GM12864 (cell line): ENCODE data around the gene LAPTM5.
"Not testable (repeated sequence)": the region's sequence is repeated elsewhere in the genome, so short reads cannot be mapped to it uniquely, and the experiment has no call there.

ENCODE experiments used
- DNase-seq: peaks from one replicate; pipeline ENCODE4 v3.0.0-alpha.2; 2011; ENCODE audit warnings: low read depth
- H3K4me3 ChIP-seq: 2 replicates; pipeline ENCODE4 v1.5.1; 2011; ENCODE audit warnings: mild to moderate bottlenecking, low read depth, low read length, control low read depth
- TF ChIP-seq, protein P1 (sequence below): IDR thresholded peaks from 2 replicates; pipeline ENCODE4 v1.5.1; 2011; ENCODE audit warnings: low read depth, mild to moderate bottlenecking, moderate library complexity, low read length, control low read depth, inconsistent platforms; ENCODE audit errors: missing control alignments

LAPTM5 gene

DNA sequence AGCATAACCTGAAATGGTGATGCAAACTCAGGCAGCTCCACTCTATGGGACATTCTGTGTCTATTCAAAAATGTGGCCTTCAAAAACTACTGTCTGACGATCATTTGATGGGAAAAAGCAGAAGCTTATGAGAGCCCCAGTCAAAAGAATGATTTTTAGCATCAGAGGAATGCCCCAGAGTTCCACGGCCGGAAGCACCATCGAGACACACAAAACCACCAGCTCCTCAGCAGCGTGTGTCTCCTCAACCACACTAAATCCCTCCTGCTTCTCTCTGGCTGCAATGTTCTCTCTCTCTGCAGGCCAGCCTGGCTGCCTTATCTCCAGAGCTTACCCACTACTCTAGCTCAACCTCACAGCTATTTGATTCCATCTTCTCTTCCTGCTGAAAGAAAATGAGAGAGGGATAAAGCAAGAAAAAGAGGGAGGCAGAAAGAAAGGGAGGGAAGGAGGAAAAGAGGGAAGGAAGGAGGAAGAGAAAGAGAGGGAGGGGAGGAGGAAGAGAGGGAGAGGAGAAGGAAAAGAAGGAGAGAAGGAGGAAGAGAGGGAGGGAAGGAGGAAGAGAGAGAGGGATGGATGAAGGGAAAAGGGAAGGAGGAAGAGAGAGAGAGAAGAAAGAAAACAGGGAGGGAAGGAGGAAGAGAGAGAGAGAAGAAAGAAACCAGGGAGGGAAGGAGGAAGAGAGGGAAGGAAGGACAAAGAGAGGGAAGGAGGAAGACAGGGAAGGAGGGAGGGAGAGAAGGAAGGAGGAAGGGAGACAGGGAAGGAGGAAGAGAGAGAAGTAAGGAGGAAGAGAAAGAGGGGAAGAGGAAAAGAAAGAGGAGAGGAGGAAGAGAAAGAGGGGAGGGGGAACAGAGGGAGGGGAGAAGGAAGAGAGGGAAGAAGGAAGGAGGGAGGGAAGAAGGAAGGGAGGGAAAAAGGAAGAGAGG is 33.5 kb upstream of the LAPTM5 start:
- no peak overlapping the region for H3K4me3 ChIP-seq
- no peak for DNase-seq
- TF ChIP-seq, protein P1, sequence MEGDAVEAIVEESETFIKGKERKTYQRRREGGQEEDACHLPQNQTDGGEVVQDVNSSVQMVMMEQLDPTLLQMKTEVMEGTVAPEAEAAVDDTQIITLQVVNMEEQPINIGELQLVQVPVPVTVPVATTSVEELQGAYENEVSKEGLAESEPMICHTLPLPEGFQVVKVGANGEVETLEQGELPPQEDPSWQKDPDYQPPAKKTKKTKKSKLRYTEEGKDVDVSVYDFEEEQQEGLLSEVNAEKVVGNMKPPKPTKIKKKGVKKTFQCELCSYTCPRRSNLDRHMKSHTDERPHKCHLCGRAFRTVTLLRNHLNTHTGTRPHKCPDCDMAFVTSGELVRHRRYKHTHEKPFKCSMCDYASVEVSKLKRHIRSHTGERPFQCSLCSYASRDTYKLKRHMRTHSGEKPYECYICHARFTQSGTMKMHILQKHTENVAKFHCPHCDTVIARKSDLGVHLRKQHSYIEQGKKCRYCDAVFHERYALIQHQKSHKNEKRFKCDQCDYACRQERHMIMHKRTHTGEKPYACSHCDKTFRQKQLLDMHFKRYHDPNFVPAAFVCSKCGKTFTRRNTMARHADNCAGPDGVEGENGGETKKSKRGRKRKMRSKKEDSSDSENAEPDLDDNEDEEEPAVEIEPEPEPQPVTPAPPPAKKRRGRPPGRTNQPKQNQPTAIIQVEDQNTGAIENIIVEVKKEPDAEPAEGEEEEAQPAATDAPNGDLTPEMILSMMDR: no peak

DNA sequence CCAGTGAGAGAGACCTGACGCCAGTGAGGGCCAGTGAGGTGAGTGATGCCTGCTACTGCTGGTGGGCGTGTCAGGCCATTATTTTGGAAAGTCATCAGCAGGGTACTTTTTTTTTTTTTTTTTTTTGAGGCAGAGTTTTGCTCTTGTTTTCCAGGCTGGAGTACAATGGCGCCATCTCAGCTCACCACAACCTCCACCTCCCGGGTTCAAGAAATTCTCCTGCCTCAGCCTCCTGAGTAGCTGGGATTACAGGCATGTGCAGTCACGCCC is 32.6 kb upstream of the LAPTM5 start:
- not testable (repeated sequence) for H3K4me3 ChIP-seq, DNase-seq

DNA sequence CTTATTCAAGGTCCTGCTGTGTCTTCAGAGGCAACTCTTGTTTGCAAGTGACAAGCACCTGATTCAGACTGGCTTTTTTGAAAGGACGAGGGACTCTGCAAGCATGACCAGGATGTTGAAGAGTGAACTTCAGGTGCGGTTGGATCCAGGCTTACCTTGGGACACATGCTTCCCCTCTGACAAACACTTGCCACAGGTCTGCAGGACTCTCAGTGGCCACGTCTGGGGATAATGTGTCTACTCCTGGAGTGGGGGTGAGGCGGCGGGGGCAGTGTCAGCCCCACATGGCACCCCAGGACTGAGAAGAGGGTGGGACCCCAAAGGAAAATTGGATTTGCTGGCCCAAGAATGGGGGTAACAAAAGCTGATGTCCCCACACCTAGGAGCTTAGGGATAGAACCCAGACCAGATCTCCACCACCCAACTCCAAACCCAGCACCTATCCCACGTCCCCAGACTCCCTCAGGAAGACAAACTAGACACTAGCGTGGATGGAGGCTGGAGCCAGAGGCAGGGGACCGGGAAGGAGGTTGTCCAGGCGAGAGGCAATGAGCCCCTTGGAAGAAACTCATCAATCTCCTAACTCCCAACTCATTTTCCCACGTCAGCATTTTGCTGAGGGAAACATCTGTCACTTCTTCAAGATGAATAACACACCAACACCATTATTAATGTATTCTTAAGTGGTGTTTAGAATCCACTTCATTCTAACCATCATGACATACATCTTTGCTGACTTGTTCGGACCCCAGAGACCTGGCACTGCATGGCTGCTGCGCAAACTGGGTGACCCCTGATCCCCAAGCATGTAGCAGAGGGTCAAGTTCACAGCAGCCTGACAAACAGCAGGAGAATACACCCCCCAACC is 32.0 kb upstream of the LAPTM5 start:
- no peak for DNase-seq
- TF ChIP-seq, protein P1: no peak
- no peak overlapping the region for H3K4me3 ChIP-seq

DNA sequence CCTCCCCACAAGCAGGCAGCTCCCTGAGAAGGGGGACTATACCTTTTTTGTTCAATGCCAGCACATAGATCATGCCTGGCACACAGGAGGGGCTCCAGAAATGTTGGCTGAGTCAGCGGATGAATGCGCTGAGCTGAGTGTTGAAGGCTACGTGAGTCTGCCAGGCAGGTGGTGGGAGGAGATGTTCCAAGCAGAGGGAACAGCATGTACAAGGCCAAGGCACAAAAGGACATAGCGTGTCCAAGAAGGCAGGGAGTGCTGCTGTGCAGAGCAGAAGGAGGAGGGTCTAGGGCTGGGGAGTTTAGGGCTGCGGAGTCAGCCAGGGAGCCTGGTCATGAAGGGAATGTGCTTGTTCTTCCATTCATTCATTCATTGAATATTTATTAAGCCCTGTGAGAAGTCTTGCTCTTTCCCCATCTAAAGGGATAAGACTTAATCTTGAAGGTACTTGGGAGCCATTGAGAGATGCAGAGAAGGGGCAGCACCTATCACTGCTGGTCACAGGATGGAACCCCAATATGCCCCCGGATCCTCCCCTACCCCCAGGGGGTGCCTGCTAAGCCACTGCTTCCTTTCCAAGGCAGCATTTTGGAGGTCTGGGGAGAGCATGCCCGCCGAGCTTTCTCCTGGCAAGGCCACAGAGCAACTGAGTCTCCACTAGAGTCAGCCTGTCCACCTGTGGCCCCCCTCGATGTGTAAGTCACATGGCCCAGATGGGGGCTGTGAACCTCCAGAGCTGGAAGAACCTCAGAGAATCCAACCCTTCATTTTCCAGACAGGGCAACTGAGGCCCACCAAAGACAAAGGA is 31.2 kb upstream of the LAPTM5 start:
- DNase-seq: no peak
- H3K4me3 ChIP-seq: no peak overlapping the region
- TF ChIP-seq, protein P1: no peak

DNA sequence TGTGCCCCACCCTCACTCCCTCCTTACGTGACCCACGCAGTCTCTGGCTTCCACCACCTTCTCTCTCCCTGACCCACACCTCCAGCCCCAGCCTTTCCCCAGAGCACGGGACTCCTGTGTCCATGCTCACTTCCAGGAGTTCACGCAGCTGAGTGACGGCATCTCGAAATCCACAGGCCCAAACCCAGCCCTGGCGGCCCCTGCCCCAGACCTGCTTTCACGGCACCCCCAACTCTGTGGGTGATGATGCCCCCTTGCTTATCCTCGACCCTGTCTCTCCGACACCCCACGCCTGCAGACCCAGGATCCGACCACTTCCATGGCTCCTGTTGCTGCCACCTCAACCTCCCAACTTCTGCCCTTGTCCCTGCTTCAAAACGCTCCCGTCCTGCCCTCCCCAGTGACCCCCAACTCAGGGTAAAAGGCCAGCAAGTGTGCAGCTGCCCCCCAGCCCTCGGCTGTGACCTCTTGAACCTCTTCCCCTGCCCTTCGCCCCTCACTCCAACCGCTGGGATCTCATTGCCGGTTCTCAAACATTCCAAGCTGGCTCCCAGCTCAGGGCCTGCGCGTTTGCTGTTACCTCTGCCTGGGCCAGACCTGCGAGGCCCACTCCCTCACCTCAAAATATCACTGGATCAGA is 30.4 kb upstream of the LAPTM5 start:
- DNase-seq: no peak
- H3K4me3 ChIP-seq: no peak overlapping the region
- TF ChIP-seq, protein P1: no peak

DNA sequence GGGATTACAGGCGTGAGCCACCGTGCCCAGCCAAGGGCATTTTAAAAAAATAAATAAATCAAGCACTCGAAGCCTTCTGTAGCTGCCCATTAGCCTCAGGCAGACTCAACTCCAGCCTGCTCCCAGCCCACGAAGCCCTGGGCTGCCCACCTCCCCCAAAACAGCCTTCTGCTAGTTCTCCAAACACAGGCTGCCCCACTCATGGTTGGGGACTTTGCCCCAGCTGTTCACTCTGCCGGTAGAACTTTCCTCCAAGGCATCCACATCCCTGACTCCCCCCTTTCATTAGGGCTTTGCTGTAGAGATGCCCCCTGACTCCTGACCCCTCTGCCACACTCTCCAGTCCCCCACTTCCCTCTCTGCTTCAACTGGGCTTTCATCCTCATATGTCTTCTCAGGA is 29.7 kb upstream of the LAPTM5 start:
- no peak overlapping the region for H3K4me3 ChIP-seq
- TF ChIP-seq, protein P1: no peak
- DNase-seq: no peak
